Loucy (cell line): Measurements from ENCODE around the gene PCSK9.

Source experiments
- H2AFZ ChIP-seq: fragments of 200-600 bp; sonication (generic); 2 replicates; pipeline ENCODE4 v1.6.0; 2016; ENCODE audit warnings: antibody characterized with exemption, mild to moderate bottlenecking, low read length, moderate library complexity
- H3F3A ChIP-seq: fragments of 200-600 bp; 2 replicates; pipeline ENCODE4 v1.6.0; 2016; ENCODE audit warnings: antibody characterized with exemption, low read depth, mild to moderate bottlenecking
- H3K27me3 ChIP-seq: fragments of 200-600 bp; sonication (generic); 2 replicates; pipeline ENCODE4 v1.6.1; 2014; ENCODE audit warnings: low read length, mild to moderate bottlenecking; ENCODE audit not compliant: insufficient read depth, poor library complexity, severe bottlenecking
- H3K36me3 ChIP-seq: fragments of 200-600 bp; sonication (generic); 2 replicates; pipeline ENCODE4 v1.6.1; 2016; ENCODE audit warnings: low read length; ENCODE audit not compliant: insufficient read depth
- H3K4me1 ChIP-seq: fragments of 200-600 bp; sonication (generic); 2 replicates; pipeline ENCODE4 v1.5.1; 2014; ENCODE audit warnings: low read length, mild to moderate bottlenecking; ENCODE audit not compliant: insufficient read depth, poor library complexity, severe bottlenecking
- H3K4me2 ChIP-seq: fragments of 200-600 bp; sonication (generic); 2 replicates; pipeline ENCODE4 v1.6.0; 2014; ENCODE audit warnings: antibody characterized with exemption, low read length, low read depth, mild to moderate bottlenecking; ENCODE audit not compliant: poor library complexity, severe bottlenecking
- H3K4me3 ChIP-seq: fragments of 200-600 bp; sonication (generic); 2 replicates; pipeline ENCODE4 v1.5.1; 2014; ENCODE audit warnings: low read length, mild to moderate bottlenecking, mixed read lengths; ENCODE audit not compliant: poor library complexity, severe bottlenecking
- H3K79me2 ChIP-seq: fragments of 200-600 bp; sonication (generic); 2 replicates; pipeline ENCODE4 v1.6.1; 2014; ENCODE audit warnings: low read length; ENCODE audit not compliant: insufficient read depth
- H3K9ac ChIP-seq: fragments of 200-600 bp; sonication (generic); 2 replicates; pipeline ENCODE4 v1.6.0; 2014; ENCODE audit warnings: mild to moderate bottlenecking, low read depth, low read length, moderate library complexity; ENCODE audit not compliant: poor library complexity, severe bottlenecking
- H3K9me2 ChIP-seq: fragments of 200-600 bp; sonication (generic); replicated peaks from 2 replicates; pipeline ENCODE4 v1.6.1; 2016; ENCODE audit warnings: low read depth, low read length, mixed read lengths
- H3K9me3 ChIP-seq: fragments of 200-600 bp; sonication (generic); 2 replicates; pipeline ENCODE4 v1.6.1; 2014; ENCODE audit warnings: mild to moderate bottlenecking, antibody characterized with exemption, low read length, low read depth; ENCODE audit not compliant: insufficient read depth
- H4K20me1 ChIP-seq: fragments of 200-600 bp; sonication (generic); 2 replicates; pipeline ENCODE4 v1.6.0; 2014; ENCODE audit warnings: antibody characterized with exemption, low read length, mild to moderate bottlenecking; ENCODE audit not compliant: insufficient read depth, poor library complexity, severe bottlenecking
- CTCF ChIP-seq: fragments of 200-600 bp; sonication (generic); conservative IDR thresholded peaks from 2 replicates; pipeline ENCODE4 v1.5.1; 2014; ENCODE audit warnings: mild to moderate bottlenecking, antibody characterized with exemption, low read length
- EZH2phosphoT487 ChIP-seq: fragments of 200-600 bp; IDR thresholded peaks from 2 replicates; pipeline ENCODE4 v1.6.1; 2018; ENCODE audit warnings: antibody characterized with exemption, mild to moderate bottlenecking, moderate library complexity, borderline replicate concordance

PCSK9 gene

DNA sequence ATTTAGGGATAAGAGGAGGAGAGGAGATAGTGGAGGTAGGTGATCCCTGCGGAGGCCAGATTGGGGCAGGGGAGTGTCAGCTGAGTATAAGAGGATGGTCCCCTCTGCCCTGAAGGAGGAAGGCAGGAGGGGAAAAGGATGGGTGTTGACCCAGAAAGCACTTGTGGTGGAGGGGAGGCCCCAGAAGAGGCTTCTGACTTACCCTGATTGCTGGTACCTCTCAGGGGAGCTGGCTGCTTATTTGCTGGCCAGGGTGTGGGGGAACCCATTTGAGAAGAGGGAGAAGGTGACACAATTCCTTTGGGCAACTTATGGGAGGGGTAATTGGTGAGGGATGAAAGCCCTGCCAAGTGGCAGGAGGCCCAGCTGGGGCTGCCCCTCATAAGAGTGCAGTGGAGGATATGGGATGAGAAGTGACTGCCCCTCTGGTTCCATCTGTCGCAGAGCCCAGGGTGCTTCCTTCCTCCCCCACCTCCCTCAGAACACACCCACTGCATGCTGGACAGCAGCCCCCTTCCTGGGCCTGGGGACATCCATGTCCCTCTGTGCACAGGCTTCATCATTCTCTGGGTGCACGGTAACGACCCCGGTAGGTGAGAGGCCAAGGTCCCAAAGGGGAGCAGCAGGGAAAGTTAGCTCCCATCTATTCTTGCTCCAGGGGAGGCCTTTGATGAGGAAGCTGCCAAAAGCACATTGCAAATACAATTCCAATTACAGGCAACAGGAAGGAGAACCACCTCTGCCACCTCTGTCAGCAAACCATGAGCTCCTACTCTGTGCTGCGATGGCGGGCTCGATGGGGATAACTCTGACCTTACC is 1.4 kb upstream of the PCSK9 start:
- Histone ChIP-seq H3K27me3 (no peaks in the 10 kb centered on the region), H2AFZ (no peak overlapping the region), H3K9ac (no peak overlapping the region), H3K36me3 (no peaks in the 10 kb centered on the region), H3K9me2 (no peaks in the 10 kb centered on the region), H3K79me2 (no peaks in the 10 kb centered on the region), H3K4me1 (no peaks in the 10 kb centered on the region), H4K20me1 (no peaks in the 10 kb centered on the region), H3K9me3 (no peaks in the 10 kb centered on the region), H3F3A (no peaks in the 10 kb centered on the region), H3K4me2 (no peak overlapping the region), H3K4me3 (no peak overlapping the region)
- no peak for TF ChIP-seq CTCF
- TF ChIP-seq EZH2phosphoT487: no peak

- Histone ChIP-seq H3K9me2 (no peaks in the 10 kb centered on the region), H2AFZ (no peak overlapping the region), H3K4me1 (no peaks in the 10 kb centered on the region), H4K20me1 (no peaks in the 10 kb centered on the region), H3K9me3 (no peaks in the 10 kb centered on the region), H3K36me3 (no peaks in the 10 kb centered on the region), H3K4me3 (no peak overlapping the region), H3F3A (no peaks in the 10 kb centered on the region), H3K9ac (no peak overlapping the region), H3K79me2 (no peaks in the 10 kb centered on the region), H3K4me2 (no peak overlapping the region), H3K27me3 (no peaks in the 10 kb centered on the region)
- TF ChIP-seq CTCF (no peak), EZH2phosphoT487 (no peak)
Measured at GRCh38 chr1:55038552-55038838, 853 bp upstream of the PCSK9 start.

DNA sequence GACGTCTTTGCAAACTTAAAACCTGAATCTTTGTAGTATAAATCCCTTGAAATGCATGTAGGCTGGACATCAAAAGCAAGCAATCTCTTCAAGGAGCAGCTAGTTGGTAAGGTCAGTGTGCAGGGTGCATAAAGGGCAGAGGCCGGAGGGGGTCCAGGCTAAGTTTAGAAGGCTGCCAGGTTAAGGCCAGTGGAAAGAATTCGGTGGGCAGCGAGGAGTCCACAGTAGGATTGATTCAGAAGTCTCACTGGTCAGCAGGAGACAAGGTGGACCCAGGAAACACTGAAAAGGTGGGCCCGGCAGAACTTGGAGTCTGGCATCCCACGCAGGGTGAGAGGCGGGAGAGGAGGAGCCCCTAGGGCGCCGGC is 390 bp upstream of the PCSK9 start:
- Histone ChIP-seq H3K4me3 (no peak overlapping the region), H3K4me1 (no peaks in the 10 kb centered on the region), H3K27me3 (no peaks in the 10 kb centered on the region), H4K20me1 (no peaks in the 10 kb centered on the region), H3F3A (no peaks in the 10 kb centered on the region), H3K9me2 (no peaks in the 10 kb centered on the region), H3K9me3 (no peaks in the 10 kb centered on the region), H3K9ac (no peak overlapping the region), H3K79me2 (no peaks in the 10 kb centered on the region), H2AFZ (no peak overlapping the region), H3K36me3 (no peaks in the 10 kb centered on the region), H3K4me2 (no peak overlapping the region)
- TF ChIP-seq EZH2phosphoT487 (no peak), CTCF (no peak)
